ENCODE data around the gene CACNB2.

DNA sequence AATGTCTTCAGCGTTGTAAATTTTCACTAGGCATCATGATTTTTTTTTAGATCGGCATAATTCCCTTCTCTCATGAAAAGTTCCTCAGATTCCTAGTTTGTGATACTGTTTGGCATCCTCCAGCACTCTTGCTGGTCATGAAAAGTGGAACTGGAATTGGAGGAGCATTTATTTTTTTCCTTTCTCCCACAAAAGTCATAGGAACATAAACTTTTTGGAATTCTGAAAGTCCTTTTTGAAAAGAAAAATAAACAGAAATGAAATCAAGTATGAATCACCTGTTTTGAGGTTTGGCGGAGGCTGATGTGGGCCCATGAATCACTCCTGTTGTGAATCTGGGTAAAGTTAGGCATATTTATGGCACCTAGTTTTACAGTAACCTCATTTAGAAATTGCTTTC lies 17.7 kb downstream of the CACNB2 start:
- no peak for TF ChIP-seq CTCF (IDR thresholded peaks at IDR 0.05)
- TF ChIP-seq, protein P1, sequence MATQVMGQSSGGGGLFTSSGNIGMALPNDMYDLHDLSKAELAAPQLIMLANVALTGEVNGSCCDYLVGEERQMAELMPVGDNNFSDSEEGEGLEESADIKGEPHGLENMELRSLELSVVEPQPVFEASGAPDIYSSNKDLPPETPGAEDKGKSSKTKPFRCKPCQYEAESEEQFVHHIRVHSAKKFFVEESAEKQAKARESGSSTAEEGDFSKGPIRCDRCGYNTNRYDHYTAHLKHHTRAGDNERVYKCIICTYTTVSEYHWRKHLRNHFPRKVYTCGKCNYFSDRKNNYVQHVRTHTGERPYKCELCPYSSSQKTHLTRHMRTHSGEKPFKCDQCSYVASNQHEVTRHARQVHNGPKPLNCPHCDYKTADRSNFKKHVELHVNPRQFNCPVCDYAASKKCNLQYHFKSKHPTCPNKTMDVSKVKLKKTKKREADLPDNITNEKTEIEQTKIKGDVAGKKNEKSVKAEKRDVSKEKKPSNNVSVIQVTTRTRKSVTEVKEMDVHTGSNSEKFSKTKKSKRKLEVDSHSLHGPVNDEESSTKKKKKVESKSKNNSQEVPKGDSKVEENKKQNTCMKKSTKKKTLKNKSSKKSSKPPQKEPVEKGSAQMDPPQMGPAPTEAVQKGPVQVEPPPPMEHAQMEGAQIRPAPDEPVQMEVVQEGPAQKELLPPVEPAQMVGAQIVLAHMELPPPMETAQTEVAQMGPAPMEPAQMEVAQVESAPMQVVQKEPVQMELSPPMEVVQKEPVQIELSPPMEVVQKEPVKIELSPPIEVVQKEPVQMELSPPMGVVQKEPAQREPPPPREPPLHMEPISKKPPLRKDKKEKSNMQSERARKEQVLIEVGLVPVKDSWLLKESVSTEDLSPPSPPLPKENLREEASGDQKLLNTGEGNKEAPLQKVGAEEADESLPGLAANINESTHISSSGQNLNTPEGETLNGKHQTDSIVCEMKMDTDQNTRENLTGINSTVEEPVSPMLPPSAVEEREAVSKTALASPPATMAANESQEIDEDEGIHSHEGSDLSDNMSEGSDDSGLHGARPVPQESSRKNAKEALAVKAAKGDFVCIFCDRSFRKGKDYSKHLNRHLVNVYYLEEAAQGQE (IDR thresholded peaks at IDR 0.05; ENCODE audit: insufficient read depth in 1 of 2, low read depth in 2 of 2, low read length in 1 of 2), result no peak

All from Panc1 (cell line).